NCI-H1105 (cell line): Measurements from ENCODE around the gene PLCB3.
A peak's percentile ranks its signal among the peaks of the same experiment; 100 is the strongest.
"Not testable (repeated sequence)": the region's sequence is repeated elsewhere in the genome, so short reads cannot be mapped to it uniquely, and the experiment has no call there.

Experiments used
- DNase-seq: peaks from one replicate; lab custom pipeline; 2025; lab: John Stamatoyannopoulos, UW

Gene PLCB3

DNA sequence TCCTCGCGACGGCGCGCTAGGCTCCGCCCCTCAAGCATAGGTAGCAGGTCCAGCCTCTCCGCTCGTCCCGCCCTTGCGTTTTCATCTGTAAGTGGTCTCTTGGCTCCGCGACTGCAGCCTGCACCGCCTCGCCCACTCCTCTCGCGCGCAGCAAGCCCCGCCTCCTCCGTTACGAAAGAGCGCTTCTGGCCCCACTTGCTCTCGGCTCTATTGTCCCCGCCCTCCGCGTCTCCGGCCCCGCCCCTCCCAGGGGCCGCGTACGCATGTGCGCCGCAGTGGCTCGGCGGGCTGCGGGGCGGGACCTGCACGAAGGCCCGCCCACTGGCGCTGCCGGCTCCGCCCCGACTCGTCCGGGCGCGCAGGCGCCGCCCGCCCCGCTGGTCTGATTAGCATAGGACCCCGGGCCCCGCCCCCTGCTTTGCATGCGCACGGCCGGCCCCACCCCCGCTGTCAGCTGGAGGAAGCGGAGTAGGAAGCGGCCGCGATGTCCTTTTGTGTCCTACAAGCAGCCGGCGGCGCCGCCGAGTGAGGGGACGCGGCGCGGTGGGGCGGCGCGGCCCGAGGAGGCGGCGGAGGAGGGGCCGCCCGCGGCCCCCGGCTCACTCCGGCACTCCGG, 53.9 kb downstream of the PLCB3 start, which contains the start of gene ESRRA:
ESRRA (plus strand) TSS at position 450 of the 616 bp plus-strand sequence. CDS start 1,656 bp downstream, outside the sequence.
- DNase-seq: peak; percentile 100

DNA sequence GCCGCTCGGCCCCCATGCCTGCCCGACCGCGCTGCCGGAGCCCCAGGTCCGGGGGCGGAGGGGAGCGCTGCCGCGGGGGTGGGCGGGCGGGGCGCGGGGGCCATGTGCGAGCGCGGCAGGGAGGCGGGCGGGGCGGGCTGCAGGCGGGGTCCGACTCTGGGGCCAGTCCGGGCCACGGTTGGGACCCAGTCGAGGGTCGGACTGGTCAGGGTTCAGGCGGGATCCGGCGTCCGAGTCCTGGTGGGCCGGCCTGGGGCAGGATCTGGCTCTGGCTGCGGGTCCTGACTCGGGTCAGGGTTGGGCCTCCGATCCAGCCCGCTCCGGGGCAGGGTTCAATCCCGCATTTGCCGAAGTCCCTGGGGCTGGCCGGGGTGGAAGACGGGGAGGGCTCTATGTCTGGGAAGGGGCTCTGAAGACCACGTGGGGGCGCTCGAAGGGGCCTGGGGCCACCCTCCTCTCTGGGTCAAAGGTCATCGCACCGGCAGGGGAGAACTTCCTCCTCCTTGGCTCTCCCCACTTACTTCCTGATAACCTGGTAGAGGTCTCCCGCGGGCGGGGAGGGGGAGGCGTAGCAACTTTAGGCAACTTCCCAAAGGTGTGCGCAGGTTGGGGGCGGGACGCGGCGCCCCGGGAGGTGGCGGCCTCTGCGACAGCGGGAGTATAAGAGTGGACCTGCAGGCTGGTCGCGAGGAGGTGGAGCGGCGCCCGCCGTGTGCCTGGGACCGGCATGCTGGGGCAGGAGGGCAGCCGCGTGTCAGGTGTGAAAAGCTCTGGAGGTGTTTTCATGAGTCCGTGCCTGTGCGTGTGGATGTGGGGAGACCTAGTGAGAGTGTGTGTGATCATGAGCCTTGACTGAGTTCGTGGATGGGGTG, 54.6 kb downstream of the PLCB3 start:
- peak; percentile 51 for DNase-seq

DNA sequence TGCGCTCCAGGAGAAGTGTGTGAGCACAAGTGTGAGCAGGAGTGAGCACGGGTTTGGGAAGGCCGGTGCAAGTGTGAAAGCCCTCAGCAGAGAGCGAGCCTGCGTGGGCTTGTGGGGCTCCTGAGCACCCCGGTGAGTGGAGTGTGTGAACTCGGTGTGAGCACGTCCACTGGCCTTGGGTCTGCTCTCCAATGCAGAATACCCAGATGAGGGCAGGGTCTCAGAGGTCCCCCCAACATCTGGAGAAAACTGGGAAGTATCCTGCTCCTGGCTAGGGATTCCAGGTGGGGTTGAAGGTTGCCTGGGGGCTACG, 55.2 kb downstream of the PLCB3 start:
- DNase-seq: no peak

DNA sequence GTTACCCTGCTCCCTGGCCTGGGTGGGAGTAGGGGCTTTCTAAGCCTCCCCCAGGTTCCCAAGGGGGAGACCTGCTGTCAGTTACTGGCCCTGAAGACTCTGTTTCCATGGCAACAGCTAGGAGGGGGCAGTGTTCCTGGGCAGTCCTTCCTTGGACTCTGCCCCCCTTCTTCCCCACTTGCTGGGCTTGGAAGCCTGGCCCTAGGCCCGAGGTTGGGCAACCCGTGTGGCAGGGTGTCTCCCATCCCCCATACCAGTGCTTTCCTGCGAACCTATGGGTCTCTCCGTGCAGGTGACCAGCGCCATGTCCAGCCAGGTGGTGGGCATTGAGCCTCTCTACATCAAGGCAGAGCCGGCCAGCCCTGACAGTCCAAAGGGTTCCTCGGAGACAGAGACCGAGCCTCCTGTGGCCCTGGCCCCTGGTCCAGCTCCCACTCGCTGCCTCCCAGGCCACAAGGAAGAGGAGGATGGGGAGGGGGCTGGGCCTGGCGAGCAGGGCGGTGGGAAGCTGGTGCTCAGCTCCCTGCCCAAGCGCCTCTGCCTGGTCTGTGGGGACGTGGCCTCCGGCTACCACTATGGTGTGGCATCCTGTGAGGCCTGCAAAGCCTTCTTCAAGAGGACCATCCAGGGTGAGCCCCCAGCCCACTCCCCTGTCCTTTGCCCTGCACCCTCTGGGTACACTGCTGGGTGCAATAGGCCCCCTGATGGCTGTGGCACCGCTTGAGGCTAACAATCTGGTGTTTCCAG, 55.7 kb downstream of the PLCB3 start:
- DNase-seq: no peak

DNA sequence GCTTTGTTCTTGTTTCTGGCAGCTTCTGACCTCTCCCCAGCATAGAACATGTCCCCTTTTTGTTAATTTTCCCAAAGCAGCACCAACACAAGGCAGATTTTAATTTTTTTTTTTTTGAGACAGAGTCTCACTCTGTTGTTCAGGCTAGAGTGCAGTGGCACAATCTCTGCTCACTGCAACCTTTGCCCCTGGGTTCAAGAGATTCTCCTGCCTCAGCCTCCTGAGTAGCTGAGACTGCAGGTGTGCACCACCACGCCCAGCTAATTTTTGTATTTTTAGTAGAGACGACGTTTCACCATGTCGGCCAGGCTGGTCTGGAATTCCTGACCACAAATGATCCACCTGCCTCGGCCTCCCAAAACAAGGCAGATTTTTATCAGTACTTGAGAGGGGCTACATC, 56.5 kb downstream of the PLCB3 start:
- DNase-seq: not testable (repeated sequence)

DNA sequence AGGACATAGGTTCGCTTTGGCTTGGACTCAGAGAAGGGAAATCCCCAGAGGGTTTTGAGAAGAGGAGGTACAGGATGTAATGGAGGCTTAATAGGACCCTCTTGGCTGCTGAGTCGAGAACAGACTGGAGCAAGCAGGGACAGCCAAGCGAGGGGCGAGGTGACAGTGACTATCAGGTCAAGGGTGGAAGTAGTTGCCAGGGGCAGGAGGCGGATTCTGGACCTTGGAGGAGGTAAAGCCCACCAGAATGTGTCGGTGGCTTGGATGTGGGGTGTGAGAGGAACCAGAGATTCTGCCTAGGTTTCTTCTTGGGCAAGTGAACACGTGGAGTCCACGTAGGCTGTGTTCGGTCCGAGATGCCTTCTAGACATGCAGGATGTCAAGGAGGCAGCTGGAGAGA, 61.6 kb downstream of the PLCB3 start:
- no peak for DNase-seq

DNA sequence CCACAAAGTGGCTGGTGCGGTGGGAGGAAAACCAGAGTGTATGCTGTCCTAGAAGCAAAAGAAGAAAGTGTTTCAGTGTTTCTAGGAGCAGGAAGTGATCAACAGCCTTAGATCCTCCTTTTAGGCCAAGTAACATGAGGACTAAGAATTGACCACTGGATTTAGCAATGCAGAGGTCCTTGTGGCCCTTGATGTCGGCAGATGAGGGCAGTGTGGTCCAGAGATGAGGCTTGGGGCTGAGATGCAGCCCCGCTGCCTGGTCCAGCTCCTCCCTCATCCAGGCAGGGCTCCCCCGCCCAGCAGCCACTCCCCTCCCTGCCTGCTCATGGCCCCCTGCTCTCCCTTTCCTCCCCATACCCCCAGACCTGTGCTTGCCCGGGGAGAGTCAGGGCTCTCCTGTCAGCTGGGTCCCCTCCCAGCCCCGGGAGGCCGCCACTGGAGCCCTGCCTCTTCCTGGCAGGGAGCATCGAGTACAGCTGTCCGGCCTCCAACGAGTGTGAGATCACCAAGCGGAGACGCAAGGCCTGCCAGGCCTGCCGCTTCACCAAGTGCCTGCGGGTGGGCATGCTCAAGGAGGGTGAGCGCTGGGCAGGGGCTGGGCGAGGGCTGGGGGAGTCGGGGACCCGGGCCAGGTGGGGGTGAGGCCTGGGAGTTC, 62.3 kb downstream of the PLCB3 start:
- DNase-seq: no peak

DNA sequence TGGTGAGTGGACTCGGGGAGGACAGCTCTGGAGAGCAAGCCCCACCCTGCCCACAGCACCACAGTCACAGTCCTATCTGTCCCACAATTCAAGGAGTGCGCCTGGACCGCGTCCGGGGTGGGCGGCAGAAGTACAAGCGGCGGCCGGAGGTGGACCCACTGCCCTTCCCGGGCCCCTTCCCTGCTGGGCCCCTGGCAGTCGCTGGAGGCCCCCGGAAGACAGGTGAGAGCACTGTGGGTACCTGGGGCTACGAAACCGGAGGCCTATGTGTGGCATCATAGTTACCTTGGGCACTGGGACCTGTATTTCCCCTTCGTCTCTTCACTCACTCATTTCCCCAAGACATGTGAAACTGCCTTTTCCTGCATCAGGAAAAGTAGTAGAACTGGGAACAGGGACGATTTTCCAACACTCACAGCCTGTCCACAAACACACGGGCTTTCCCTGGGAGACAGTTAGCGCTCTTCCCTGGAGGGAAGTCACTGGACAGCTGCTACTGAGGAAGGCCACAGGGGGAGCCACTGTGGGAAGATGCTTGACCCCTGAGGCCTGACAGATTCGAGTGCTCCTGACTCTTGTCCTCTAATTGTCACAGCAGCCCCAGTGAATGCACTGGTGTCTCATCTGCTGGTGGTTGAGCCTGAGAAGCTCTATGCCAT, 62.9 kb downstream of the PLCB3 start:
- DNase-seq: no peak

DNA sequence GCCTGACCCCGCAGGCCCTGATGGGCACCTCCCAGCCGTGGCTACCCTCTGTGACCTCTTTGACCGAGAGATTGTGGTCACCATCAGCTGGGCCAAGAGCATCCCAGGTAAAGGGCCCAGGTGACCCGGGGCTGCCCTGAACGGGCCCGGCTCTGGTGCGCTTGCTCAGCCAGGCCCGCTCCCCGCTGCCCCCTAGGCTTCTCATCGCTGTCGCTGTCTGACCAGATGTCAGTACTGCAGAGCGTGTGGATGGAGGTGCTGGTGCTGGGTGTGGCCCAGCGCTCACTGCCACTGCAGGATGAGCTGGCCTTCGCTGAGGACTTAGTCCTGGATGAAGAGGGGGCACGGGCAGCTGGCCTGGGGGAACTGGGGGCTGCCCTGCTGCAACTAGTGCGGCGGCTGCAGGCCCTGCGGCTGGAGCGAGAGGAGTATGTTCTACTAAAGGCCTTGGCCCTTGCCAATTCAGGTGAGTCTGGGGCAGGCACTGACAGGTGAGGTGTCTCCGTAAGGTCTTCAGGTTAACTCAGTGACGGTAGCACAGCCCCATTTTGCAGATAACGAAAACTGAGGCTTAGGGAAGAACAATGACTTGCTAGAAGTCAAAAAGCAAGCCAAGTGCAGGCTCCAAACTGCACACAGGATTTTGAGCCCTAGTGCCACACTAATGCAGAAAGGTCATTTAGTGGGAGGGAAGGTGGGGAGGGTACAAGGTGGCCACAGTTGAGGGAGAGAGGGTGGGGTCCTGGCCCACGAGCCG, 63.7 kb downstream of the PLCB3 start:
- DNase-seq: no peak

DNA sequence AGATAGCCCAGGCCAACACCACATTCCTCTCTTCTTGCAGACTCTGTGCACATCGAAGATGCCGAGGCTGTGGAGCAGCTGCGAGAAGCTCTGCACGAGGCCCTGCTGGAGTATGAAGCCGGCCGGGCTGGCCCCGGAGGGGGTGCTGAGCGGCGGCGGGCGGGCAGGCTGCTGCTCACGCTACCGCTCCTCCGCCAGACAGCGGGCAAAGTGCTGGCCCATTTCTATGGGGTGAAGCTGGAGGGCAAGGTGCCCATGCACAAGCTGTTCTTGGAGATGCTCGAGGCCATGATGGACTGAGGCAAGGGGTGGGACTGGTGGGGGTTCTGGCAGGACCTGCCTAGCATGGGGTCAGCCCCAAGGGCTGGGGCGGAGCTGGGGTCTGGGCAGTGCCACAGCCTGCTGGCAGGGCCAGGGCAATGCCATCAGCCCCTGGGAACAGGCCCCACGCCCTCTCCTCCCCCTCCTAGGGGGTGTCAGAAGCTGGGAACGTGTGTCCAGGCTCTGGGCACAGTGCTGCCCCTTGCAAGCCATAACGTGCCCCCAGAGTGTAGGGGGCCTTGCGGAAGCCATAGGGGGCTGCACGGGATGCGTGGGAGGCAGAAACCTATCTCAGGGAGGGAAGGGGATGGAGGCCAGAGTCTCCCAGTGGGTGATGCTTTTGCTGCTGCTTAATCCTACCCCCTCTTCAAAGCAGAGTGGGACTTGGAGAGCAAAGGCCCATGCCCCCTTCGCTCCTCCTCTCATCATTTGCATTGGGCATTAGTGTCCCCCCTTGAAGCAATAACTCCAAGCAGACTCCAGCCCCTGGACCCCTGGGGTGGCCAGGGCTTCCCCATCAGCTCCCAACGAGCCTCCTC, 64.6 kb downstream of the PLCB3 start:
- not testable (repeated sequence) for DNase-seq

DNA sequence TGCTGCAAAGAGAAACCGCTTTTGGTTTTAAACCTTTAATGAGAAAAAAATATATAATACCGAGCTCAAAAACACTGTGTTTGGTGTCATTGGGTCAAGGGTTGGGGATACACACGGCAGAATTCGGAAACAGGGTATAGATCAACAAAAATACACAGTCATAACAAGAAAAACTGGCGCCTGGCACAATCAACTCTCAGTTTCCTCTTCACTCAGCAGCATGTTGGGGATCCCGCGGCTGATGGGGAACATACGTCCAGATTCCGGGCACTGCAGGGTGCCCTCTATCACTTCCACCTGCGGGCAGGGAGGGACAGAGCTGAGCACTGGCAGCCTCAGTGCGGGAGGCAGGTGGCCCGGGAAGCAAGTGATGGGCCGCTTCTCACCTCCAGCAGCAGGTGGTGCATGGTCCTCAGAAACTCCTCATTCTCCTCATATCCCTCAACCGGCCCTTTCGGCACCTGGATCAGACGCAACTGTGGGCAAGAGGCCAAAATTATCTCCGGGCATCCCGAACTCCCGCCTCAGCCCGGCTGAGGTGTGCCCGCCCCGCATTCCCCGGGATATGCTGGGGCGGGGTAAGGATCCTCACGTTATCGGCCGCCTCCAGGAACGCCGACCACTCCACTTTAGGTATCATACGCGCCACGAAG, 65.5 kb downstream of the PLCB3 start:
- DNase-seq: peak; percentile 72

DNA sequence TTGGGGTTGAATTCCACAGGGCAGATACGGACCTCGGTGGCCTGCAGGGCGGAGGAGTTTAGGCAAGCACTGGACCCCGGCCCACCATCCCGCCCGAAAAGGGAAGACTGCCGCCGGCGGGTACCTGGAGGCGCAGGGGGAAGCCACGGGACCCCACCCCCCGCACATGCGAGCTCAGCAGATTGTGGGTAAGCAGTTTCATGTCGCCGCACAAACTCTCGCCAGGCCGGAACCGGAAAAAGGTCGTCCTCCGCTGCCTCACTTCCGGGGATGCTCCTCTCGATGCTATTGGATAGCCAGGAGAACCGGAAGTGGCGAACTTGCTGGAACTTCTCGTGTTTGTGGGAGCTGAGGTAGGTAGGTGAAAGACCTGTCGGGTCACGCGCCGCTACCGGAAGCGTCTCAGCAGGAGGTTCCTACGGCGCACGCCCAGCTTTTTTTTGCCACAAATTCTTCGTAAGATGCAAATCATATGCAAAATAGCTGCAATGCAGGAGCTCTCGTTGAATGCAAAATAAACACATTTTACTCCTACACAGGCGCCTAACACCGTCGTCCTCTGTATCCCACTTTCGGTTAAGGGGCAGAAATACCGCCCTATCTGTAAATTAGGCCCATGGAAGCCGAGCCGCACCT, 66.1 kb downstream of the PLCB3 start, which contains the start of gene TRMT112:
TRMT112 (minus strand) TSS at position 235 of the 636 bp plus-strand sequence; CDS start at position 202, 33 bp downstream.
- DNase-seq: peak; percentile 98

DNA sequence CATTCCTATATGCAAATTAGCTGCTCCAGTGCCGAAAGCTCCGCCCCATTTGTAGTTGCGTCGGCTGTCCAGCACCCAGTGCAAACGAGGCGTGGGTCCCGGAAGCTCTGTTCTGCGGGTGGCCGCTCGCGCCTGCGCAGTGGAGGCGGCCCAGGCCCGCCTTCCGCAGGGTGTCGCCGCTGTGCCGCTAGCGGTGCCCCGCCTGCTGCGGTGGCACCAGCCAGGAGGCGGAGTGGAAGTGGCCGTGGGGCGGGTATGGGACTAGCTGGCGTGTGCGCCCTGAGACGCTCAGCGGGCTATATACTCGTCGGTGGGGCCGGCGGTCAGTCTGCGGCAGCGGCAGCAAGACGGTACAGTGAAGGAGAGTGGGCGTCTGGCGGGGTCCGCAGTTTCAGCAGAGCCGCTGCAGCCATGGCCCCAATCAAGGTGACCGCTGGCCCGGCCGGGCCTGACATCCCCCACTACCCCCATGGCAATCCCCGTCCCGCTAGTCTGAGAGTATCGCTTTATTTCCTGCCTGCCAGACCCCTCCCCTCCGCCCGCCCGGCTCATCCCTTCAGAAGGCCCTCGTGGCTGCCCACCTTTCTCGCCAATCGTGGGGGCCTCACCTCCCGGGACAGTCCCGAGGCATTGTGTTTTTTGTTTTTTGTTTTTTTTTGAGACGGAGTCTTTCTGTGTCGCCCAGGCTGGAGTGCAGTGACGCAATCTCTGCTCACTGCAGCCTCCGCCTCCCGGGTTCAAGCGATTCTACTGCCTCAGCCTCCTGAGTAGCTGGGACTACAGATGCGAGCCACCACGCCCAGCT, 66.8 kb downstream of the PLCB3 start, which contains the start of gene PRDX5:
PRDX5 (plus strand) TSS at position 161 of the 805 bp plus-strand sequence; CDS start at position 256, 95 bp downstream.
- peak; percentile 90 for DNase-seq
